GM20000 (cell line): ENCODE measurements around the gene TLR9.

ENCODE experiments used
- DNase-seq: peaks from one replicate; pipeline ENCODE4 v3.0.0; 2012; ENCODE audit warnings: low spot score
- CTCF ChIP-seq: IDR thresholded peaks from 2 replicates; pipeline ENCODE4 v1.5.1; 2012; ENCODE audit warnings: mild to moderate bottlenecking, control low read depth; ENCODE audit errors: extremely low read depth, missing control alignments

TLR9 gene

GRCh38 chr3:52262447-52262846 is 37.0 kb upstream of the TLR9 start:
- no peak for TF ChIP-seq CTCF
- no peak for DNase-seq

GRCh38 chr3:52259448-52259847 is 34.0 kb upstream of the TLR9 start:
- TF ChIP-seq CTCF = no peak
- no peak for DNase-seq

DNA sequence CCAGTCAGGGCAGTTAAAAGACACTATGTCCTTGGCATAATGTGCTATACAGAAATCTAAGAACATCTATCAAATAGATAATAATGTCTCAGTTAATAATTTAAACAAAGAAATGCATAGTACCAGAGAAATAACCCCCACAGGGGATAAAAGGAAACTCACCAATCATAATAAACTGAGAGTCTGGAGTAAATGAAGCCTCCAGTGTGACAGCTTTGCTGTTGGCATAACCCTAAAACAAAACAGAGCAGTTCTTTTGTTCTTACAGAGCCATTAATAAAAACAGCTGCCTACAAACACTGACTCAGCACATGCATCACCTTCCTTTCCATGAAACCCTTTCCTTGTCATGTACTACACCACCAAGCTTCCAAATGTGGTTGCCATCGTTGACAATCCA is 33.6 kb upstream of the TLR9 start:
- DNase-seq = no peak
- TF ChIP-seq CTCF = no peak

DNA sequence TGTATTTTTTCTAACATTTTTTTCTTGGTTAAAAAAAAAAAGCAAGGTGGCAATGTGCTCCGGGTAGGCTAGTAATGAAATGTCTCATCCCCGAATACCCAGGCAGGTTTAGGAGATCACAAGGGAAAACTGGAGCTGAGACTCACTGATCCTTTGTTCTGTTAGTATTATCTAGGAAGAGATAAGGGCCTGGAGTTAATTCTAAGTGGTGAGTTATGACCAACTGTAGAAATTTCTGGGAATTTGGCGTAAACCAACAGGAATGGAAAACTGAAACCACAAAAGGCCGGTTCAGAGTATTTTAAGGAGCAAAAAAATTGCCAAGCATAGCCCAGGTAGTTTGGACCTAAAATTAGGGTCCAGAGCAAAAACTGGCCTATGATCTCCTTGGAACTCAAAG is 32.5 kb upstream of the TLR9 start:
- no peak for DNase-seq
- no peak for TF ChIP-seq CTCF

DNA sequence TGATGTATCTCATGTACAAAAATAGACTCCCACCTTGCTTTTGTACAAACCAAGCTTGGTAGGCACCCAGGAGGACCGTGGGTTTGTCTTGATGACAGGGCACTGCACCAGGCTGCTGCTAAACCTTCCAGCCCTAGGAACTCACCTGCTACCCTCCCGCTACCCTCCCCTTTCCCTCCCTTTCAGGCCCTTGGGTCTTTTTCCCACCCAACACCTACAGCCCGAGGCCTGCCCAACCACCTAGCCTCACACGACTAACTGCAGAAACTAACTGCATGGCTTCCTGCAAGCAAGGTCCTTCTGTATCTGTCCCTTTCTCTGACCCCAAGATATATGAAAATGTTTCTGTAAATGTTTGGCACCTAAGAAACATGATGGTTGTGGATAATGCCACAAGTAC is 31.2 kb upstream of the TLR9 start:
- TF ChIP-seq CTCF = no peak

DNA sequence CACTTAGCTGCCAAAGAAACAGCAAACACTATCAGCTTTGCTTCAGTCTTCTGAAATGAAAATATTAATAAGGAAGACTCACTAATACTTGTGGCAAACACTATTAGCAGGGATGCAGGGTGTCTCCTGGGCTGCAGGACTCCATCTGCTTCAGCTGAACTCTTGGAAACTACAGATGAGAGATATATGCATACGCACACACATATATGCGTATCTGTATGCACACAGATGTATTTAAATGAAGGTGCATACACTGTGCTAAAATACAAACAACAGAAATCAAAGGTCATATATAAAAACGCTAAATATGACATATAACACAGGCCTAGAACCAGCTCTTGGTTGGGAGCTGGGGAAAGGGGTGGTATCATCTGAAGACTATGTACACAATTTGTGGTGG is 30.7 kb upstream of the TLR9 start:
- no peak for DNase-seq
- no peak for TF ChIP-seq CTCF

More for the DNA sequence above, 31.2 kb upstream of the TLR9 start:
- DNase-seq = no peak

DNA sequence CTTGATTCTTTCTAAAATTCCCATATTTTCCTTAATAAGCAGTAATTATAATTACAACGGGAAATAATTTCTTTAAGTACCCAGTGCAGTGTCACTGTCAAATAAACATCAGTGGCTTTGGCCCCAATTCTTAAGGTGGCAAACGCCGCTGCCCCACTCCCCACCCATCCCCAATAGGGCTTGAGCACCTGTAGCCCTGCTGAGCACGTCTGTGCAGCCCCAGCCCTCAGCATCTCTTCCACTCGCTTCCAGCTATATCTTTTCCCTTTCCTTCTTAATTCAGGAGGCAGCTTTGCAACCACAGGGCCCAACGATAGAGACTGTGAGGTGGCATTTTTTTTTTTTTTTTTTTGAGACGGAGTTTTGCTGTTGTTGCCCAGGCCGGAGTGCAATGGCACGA is 29.2 kb upstream of the TLR9 start:
- TF ChIP-seq CTCF = no peak
- DNase-seq = no peak
